Tibial nerve (tissue), 4 donors: ENCODE data around the gene NYNRIN. TPM values are rescaled to one million over a fixed set of nuclear protein-coding genes. Genes with fewer than 3 reads are reported as not detected.

Source experiments
- DNase-seq, 2 donors: peaks; one replicate each; pipeline ENCODE4 v3.0.0-alpha.2; 2019; ENCODE audit warnings: low spot score in 2 of 2
- H3K27ac ChIP-seq, 4 donors: fragments of 200-600 bp; sonication (generic) in 3 of 4; one replicate each; pipeline ENCODE4 v1.5.1; 2017 to 2019; ENCODE audit warnings: mild to moderate bottlenecking in 1 of 4
- H3K27me3 ChIP-seq, 2 donors: fragments of 200-600 bp; sonication (generic) in 1 of 2; one replicate each; pipeline versions ENCODE4 v1.5.1 to v1.6.0; 2017 to 2019
- H3K36me3 ChIP-seq, 3 donors: fragments of 200-600 bp; sonication (generic); one replicate each; pipeline ENCODE4 v1.5.1; 2018 to 2019
- H3K4me1 ChIP-seq, 4 donors: fragments of 200-600 bp; sonication (generic) in 3 of 4; one replicate each; pipeline ENCODE4 v1.5.1; 2017 to 2019
- H3K4me3 ChIP-seq, 4 donors: fragments of 200-600 bp; sonication (generic) in 3 of 4; one replicate each; pipeline ENCODE4 v1.5.1; 2017 to 2019; ENCODE audit warnings: mild to moderate bottlenecking in 1 of 4, moderate library complexity in 1 of 4
- H3K9me3 ChIP-seq, 4 donors: fragments of 200-600 bp; sonication (generic) in 3 of 4; one replicate each; pipeline ENCODE4 v1.5.1; 2017 to 2019
- CTCF ChIP-seq, 5 experiments: fragments of 200-600 bp in 3 of 5; fragments of 450-650 bp in 2 of 5; sonication (generic) in 3 of 5; IDR thresholded peaks; one replicate each; pipeline ENCODE4 v1.5.1; 2016 to 2019; ENCODE audit warnings: antibody characterized with exemption in 5 of 5, mild to moderate bottlenecking in 3 of 5, moderate library complexity in 2 of 5
- EP300 ChIP-seq, 2 donors: sonication (generic); formaldehyde crosslinking; IDR thresholded peaks; one replicate each; pipeline ENCODE4 v1.6.1; 2017; ENCODE audit warnings: antibody characterized with exemption in 2 of 2, mild to moderate bottlenecking in 1 of 2
- POLR2A ChIP-seq, 2 donors: fragments of 450-650 bp; IDR thresholded peaks; one replicate each; pipeline ENCODE4 v1.6.1; 2017; ENCODE audit warnings: antibody characterized with exemption in 2 of 2, mild to moderate bottlenecking in 2 of 2, moderate library complexity in 2 of 2
- WGBS, 2 donors: methylation state at CpG; one replicate each; pipeline ENCODE4 v1.1.5; 2018; 5-methylcytosine and 5-hydroxymethylcytosine counted together
- total RNA-seq, 4 donors: library from RNA; depleted of rRNA; stranded (reverse); fragments of >200 nt; gene quantifications; one replicate each; pipeline ENCODE4 v1.1.0, GENCODE V29; 2016

The NYNRIN gene
- total RNA-seq, 4 donors from 2014 or later, result 17.4 to 24.7 (median 19.4) TPM

GRCh38 chr14:24430682-24431568 lies 32.1 kb downstream of the NYNRIN start:
- Histone ChIP-seq H3K36me3 (peaks cover 0 to 47% (median 5%) of the 10 kb centered on the region in 3 donors), H3K27me3 (no peaks in the 10 kb centered on the region), H3K4me3 (peak overlapping the region; percentile 61 to 96 (median 72)), H3K4me1 (peaks cover 0 to 57% (median 28%) of the 10 kb centered on the region in 4 donors), H3K9me3 (no peaks in the 10 kb centered on the region), H3K27ac (peak overlapping the region; percentile 95 to 99 (median 96))
- DNase-seq, result no peak
- 11 to 20% methylated on average over 12 to 13 of the region's 19 CpGs for WGBS, 2 donors
- TF ChIP-seq CTCF (IDR thresholded peaks at IDR 0.05), result no peak
- TF ChIP-seq POLR2A (IDR thresholded peaks at IDR 0.05), result no peak
- TF ChIP-seq EP300 (IDR thresholded peaks at IDR 0.05), result no peak

DNA sequence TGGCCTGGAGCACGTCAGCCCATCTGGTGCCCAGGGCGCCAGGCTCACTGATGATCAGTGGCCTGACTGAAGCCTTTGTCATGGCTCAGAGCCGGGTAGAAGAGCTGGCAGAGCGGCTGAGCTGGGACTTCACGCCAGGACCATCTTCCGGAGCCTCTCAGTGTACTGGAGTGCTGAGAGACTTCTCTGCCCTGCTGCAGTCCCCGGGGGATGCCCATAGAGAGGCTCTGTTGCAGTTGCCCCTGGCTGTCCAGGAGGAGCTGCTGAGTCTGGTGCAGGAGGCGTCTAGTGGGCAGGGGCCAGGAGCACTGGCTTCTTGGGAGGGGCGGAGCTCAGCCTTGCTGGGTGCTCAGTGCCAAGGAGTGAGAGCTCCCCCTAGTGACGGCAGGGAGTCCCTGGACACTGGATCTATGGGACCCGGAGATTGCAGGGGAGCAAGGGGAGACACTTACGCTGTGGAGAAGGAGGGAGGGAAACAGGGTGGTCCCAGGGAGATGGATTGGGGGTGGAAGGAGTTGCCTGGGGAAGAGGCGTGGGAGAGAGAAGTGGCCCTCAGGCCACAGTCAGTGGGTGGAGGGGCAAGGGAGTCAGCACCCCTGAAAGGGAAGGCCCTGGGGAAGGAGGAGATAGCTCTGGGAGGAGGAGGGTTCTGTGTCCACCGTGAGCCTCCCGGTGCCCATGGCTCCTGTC lies 32.9 kb downstream of the NYNRIN start:
- Histone ChIP-seq H3K9me3 (no peaks in the 10 kb centered on the region), H3K36me3 (peaks cover 0 to 54% (median 5%) of the 10 kb centered on the region in 3 donors), H3K27ac (peak overlapping the region in 3 of 4 donors; percentile 95 to 99 (median 98)), H3K4me3 (peak overlapping the region in 3 of 4 donors; percentile 72 to 96 (median 72)), H3K27me3 (no peaks in the 10 kb centered on the region), H3K4me1 (peaks cover 0 to 57% (median 33%) of the 10 kb centered on the region in 4 donors)
- DNase-seq, result peak; percentile 72 to 90
- TF ChIP-seq CTCF (IDR thresholded peaks at IDR 0.05) (peak; percentile 81 to 92 (median 84)), POLR2A (IDR thresholded peaks at IDR 0.05) (no peak), EP300 (IDR thresholded peaks at IDR 0.05) (peak in 1 of 2 donors; percentile 25)
- WGBS, 2 donors, result 25 to 39% methylated on average over 9 to 15 of the region's 15 CpGs

DNA sequence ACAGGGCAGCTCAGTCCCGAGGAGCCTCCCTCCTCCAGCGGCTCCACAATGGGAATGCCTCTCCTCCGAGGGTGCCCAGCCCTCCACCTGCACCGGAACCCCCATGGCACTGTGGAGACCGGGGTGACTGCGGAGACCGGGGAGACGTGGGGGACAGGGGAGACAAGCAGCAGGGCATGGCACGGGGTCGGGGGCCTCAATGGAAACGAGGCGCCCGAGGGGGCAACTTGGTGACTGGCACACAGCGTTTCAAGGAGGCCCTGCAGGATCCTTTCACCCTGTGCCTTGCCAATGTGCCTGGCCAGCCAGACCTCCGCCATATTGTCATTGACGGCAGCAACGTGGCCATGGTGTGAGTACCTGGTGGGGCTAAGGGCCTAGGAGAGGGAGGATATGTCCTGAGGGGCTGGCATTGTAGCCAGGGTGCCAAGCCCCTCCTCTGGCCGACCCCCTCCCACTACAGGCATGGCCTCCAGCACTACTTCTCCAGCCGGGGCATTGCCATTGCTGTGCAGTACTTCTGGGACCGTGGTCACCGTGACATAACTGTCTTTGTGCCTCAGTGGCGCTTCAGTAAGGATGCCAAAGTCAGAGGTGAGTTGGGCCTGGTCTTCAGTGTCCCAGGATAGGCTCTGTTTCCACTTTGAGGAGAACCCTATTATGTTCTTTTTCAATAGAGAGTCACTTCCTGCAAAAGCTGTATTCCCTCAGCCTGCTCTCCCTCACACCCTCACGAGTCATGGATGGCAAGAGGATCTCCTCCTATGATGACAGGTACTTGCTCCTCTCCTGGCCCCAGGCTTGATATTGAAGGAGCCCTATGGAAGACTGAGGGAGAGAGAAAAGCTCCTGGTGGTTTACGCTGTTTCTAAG lies 33.7 kb downstream of the NYNRIN start:
- 79 to 82% methylated on average over 23 to 24 of the region's 24 CpGs for WGBS, 2 donors
- TF ChIP-seq CTCF (IDR thresholded peaks at IDR 0.05) (no peak), EP300 (IDR thresholded peaks at IDR 0.05) (no peak), POLR2A (IDR thresholded peaks at IDR 0.05) (no peak)
- Histone ChIP-seq H3K4me1 (peaks cover 0 to 65% (median 40%) of the 10 kb centered on the region in 4 donors), H3K27me3 (no peaks in the 10 kb centered on the region), H3K9me3 (no peaks in the 10 kb centered on the region), H3K4me3 (peak overlapping the region in 1 of 4 donors; percentile 72), H3K36me3 (peaks cover 0 to 62% (median 12%) of the 10 kb centered on the region in 3 donors), H3K27ac (peak overlapping the region in 3 of 4 donors; percentile 95 to 99 (median 98))
- no peak for DNase-seq

GRCh38 chr14:24434036-24434435 lies 35.2 kb downstream of the NYNRIN start:
- no peak for DNase-seq
- Histone ChIP-seq H3K4me3 (no peak overlapping the region), H3K27me3 (no peaks in the 10 kb centered on the region), H3K36me3 (peaks cover 0 to 78% (median 19%) of the 10 kb centered on the region in 3 donors), H3K27ac (no peak overlapping the region), H3K9me3 (no peaks in the 10 kb centered on the region), H3K4me1 (peaks cover 0 to 70% (median 39%) of the 10 kb centered on the region in 4 donors)
- TF ChIP-seq POLR2A (IDR thresholded peaks at IDR 0.05), result no peak
- TF ChIP-seq CTCF (IDR thresholded peaks at IDR 0.05), result no peak
- no peak for TF ChIP-seq EP300 (IDR thresholded peaks at IDR 0.05)
- WGBS, 2 donors, result 78 to 83% methylated on average over 7 of the region's 7 CpGs
